Activated naive CD4-positive, alpha-beta T cell treated with anti-CD3 and anti-CD28 coated beads, Interleukin-2, amount 50 U/mL, for 24 hours (primary cell): ENCODE results near the gene BLOC1S3.

Source experiments
- H3K27ac Mint-ChIP-seq: one replicate; pipeline ENCODE4 v1.8.0; 2021; ENCODE audit warnings: mild to moderate bottlenecking, mixed read lengths
- H3K27me3 Mint-ChIP-seq: one replicate; pipeline ENCODE4 v1.8.0; 2021; ENCODE audit warnings: mixed read lengths
- H3K36me3 Mint-ChIP-seq: one replicate; pipeline ENCODE4 v1.8.0; 2021; ENCODE audit warnings: mixed read lengths
- H3K4me1 Mint-ChIP-seq: one replicate; pipeline ENCODE4 v1.8.0; 2021; ENCODE audit warnings: mixed read lengths
- H3K4me3 Mint-ChIP-seq: one replicate; pipeline ENCODE4 v1.8.0; 2021; ENCODE audit warnings: mild to moderate bottlenecking, mixed read lengths
- H3K9me3 Mint-ChIP-seq: one replicate; pipeline ENCODE4 v1.8.0; 2021; ENCODE audit warnings: mixed read lengths

BLOC1S3 gene, protein sequence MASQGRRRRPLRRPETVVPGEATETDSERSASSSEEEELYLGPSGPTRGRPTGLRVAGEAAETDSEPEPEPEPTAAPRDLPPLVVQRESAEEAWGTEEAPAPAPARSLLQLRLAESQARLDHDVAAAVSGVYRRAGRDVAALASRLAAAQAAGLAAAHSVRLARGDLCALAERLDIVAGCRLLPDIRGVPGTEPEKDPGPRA

GRCh38 chr19:45178262-45179071 is at the start of gene BLOC1S3:
Gene BLOC1S3, plus strand, starts transcription at chr19:45178784. Its CDS starts 513 bp downstream, at chr19:45179297.
- Mint-ChIP-seq H3K9me3 (no peaks in the 10 kb centered on the region), H3K27me3 (no peaks in the 10 kb centered on the region), H3K4me1 (peaks cover 43% of the 10 kb centered on the region), H3K4me3 (peak within 1 kb of the TSS; percentile 92), H3K36me3 (peaks cover 7% of the 10 kb centered on the region), H3K27ac (peak within 1 kb of the TSS; percentile 95)

GRCh38 chr19:45128806-45129205 is 49.8 kb upstream of the BLOC1S3 start:
- Mint-ChIP-seq H3K36me3 (no peaks in the 10 kb centered on the region), H3K27me3 (no peaks in the 10 kb centered on the region), H3K9me3 (no peaks in the 10 kb centered on the region), H3K27ac (no peak overlapping the region), H3K4me3 (no peak overlapping the region), H3K4me1 (peaks cover 16% of the 10 kb centered on the region)

DNA sequence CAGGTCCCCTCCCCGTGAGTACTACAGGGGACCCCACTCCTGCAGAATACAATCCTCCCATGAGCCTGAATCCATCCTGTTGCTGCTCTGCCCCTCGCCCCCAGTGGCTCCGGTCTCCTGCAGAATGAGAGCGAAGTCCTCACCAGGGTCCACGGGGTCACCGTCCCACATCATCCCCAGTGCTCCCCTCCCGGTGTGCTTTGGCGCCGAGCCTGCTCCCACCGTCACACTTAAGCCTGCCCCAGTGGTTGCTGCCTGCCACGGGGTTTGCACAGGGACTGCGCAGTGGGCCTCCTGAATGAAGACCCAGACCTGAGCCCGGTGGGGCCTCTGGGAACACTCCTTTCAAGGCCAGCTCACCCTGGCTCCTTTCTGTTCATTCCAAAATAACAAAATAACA is 48.3 kb upstream of the BLOC1S3 start:
- peaks cover 18% of the 10 kb centered on the region for H3K4me1 Mint-ChIP-seq
- H3K9me3 Mint-ChIP-seq = no peaks in the 10 kb centered on the region
- no peak overlapping the region for H3K27ac Mint-ChIP-seq
- no peak overlapping the region for H3K4me3 Mint-ChIP-seq
- H3K36me3 Mint-ChIP-seq = no peaks in the 10 kb centered on the region
- no peaks in the 10 kb centered on the region for H3K27me3 Mint-ChIP-seq

- Mint-ChIP-seq H3K9me3 (no peaks in the 10 kb centered on the region), H3K27ac (no peak overlapping the region), H3K4me3 (no peak overlapping the region), H3K4me1 (peaks cover 11% of the 10 kb centered on the region), H3K27me3 (no peaks in the 10 kb centered on the region), H3K36me3 (no peaks in the 10 kb centered on the region)
Measured at GRCh38 chr19:45130888-45131615, 47.5 kb upstream of the BLOC1S3 start.

DNA sequence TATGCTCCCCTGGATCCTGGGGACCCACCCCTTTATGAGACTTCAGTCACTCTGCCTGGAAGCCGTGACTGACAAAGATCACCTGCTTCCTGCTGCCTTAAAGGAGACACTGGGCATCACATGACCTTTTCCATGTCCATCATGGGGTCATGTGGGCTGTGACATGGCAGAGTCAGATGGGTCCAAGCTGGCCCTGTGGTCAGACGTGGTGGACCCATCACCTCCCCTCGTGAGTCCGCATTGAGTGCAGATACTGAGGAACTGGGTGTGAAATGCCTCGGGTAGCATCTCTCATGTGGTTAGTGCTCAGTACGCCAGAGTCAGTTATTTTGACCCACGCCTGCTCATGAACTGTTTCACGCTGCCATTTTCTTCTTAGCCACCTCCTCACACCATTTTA is 44.9 kb upstream of the BLOC1S3 start:
- H3K27ac Mint-ChIP-seq = no peak overlapping the region
- H3K4me1 Mint-ChIP-seq = peaks cover 10% of the 10 kb centered on the region
- no peaks in the 10 kb centered on the region for H3K36me3 Mint-ChIP-seq
- no peaks in the 10 kb centered on the region for H3K9me3 Mint-ChIP-seq
- H3K4me3 Mint-ChIP-seq = no peak overlapping the region
- no peaks in the 10 kb centered on the region for H3K27me3 Mint-ChIP-seq

DNA sequence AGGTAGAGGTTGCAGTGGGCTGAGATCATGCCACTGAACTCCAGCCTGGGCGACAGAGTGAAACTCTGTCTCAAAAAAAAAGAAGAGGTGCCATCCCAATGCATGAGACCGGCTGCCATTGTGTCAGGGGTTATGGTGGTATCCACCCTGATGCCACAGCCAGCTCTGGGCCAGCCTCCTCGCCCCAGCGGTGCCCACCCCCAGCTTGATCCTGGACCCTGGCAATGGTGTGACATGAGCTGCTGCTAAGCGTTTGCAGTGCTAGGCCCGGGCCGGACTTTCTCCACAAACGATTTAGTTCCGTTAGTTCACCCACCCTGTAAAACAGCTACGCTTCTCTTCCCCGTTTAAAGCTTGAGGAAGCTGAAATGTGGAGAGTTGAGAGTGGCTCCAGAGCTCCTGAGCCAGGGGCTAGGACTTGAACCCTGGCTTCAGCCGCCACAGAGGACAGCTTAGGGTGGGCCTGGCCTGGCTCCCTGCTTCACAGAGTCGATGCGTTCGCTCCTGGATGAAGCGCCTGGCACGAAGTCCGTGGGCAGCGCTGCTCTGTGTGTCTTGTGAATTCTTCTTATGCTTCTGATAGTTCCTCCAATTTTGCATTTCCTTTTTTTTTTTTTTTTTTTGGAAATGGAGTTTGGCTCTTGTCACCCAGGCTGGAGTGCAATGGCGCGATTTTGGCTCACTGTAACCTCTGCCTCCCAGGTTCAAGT is 43.3 kb upstream of the BLOC1S3 start:
- Mint-ChIP-seq H3K4me1 (peaks cover 10% of the 10 kb centered on the region), H3K36me3 (no peaks in the 10 kb centered on the region), H3K27me3 (no peaks in the 10 kb centered on the region), H3K9me3 (no peaks in the 10 kb centered on the region), H3K27ac (no peak overlapping the region), H3K4me3 (no peak overlapping the region)

- Mint-ChIP-seq H3K36me3 (no peaks in the 10 kb centered on the region), H3K27me3 (no peaks in the 10 kb centered on the region), H3K4me3 (no peak overlapping the region), H3K9me3 (no peaks in the 10 kb centered on the region), H3K4me1 (peaks cover 10% of the 10 kb centered on the region), H3K27ac (no peak overlapping the region)
Measured at GRCh38 chr19:45136507-45137178, 41.9 kb upstream of the BLOC1S3 start.

DNA sequence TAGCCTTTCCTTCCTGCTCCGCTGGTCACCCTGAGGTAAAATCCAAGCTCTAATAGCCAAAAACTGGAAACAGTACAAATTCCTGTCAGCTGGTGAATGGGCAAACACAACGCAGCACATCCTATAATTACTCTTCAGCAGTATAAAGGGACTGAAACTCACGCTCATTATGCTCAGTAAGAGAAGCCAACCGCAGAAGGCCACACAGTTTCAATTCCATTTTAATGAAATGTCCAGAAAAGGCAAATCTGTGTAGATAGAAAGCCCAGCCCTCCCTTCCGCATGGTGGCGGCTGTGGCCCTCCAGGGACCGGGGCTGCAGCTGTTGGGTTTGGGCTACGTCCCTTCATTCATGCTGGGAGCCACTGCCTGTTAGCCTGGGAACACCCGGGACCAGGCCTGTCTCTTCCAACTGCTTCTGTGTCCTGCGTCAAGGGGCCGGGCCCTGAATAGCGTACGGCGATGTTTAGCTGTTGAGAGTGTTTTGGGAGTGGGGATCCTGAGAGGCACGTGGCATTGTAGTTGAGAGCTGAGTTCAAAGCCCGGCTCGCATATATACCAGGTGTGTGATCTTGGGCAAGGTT is 41.3 kb upstream of the BLOC1S3 start:
- Mint-ChIP-seq H3K9me3 (no peaks in the 10 kb centered on the region), H3K36me3 (no peaks in the 10 kb centered on the region), H3K4me1 (peaks cover 10% of the 10 kb centered on the region), H3K27me3 (no peaks in the 10 kb centered on the region), H3K4me3 (no peak overlapping the region), H3K27ac (no peak overlapping the region)

GRCh38 chr19:45138303-45138751 is 40.3 kb upstream of the BLOC1S3 start:
- Mint-ChIP-seq H3K27me3 (no peaks in the 10 kb centered on the region), H3K36me3 (peaks cover 1% of the 10 kb centered on the region), H3K4me1 (peaks cover 10% of the 10 kb centered on the region), H3K27ac (no peak overlapping the region), H3K4me3 (no peak overlapping the region), H3K9me3 (no peaks in the 10 kb centered on the region)

DNA sequence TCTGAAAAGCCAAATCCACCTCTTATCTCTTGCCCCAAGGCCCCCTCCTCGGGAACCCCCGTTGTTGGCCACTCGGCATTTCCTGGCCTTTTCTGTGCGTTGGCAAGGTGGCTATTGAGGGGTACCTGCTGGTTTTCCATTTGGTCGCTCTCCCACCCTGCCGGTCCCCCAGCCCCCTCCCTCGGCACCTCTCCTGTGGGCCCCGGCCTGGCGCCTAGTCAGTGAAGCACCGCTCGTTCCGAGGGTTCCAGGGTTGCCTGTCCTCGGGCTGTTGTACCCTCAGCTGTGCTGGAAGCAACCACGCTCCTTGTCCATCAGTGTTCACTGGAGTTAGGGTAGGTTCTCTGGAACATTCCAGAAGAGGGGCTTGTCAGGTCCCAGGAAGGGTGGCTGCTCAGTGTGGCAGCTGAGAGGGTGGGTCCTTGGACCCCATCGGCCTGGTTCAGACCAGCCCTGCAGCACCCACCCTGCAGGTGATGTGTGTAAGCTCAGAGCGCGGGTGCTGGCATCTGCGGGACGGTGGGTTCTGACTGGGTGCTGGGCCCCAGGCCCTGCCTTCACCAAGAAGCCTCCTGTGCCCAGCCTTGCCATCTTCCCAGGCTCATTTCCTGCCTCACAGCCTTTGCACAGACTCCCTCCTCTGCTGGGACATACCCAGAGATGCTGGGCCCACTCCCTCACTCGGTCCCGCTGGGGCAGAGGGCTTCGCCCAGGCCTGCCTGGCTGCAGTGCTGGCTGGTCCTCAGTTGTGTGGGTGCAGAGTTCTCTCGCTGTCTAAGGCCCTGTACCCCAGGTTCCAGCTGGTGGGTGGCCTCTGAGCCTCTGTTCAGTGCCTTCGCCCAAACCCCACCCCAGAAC is 39.1 kb upstream of the BLOC1S3 start:
- Mint-ChIP-seq H3K4me3 (no peak overlapping the region), H3K27ac (no peak overlapping the region), H3K4me1 (peaks cover 3% of the 10 kb centered on the region), H3K9me3 (no peaks in the 10 kb centered on the region), H3K36me3 (peaks cover 1% of the 10 kb centered on the region), H3K27me3 (no peaks in the 10 kb centered on the region)

- Mint-ChIP-seq H3K4me1 (peaks cover 3% of the 10 kb centered on the region), H3K36me3 (peaks cover 1% of the 10 kb centered on the region), H3K4me3 (no peak overlapping the region), H3K27ac (no peak overlapping the region), H3K9me3 (no peaks in the 10 kb centered on the region), H3K27me3 (no peaks in the 10 kb centered on the region)
Measured at GRCh38 chr19:45140144-45140503, 38.5 kb upstream of the BLOC1S3 start.

DNA sequence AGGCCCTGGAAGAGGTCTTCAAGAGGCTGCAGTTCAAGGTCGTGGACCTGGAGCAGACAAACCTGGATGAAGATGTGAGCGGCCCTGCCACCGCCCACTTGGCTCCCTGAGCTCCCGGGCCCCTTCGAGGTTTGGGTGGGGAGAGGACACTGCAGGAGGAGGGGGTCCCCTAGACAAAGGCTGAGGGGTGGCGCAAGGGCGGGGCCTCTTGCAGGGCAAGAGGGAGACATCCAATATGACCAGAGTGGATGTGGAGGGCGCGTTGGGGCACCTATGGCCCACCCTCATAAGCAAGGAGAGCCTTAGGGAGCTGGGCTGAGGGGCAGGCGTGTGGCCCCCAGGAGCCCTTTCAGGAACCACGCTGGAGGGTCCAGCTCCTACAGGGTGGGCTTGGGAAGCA is 38.1 kb upstream of the BLOC1S3 start:
- Mint-ChIP-seq H3K36me3 (peaks cover 1% of the 10 kb centered on the region), H3K4me3 (no peak overlapping the region), H3K27me3 (no peaks in the 10 kb centered on the region), H3K9me3 (no peaks in the 10 kb centered on the region), H3K4me1 (peaks cover 3% of the 10 kb centered on the region), H3K27ac (no peak overlapping the region)

GRCh38 chr19:45141203-45141900 is 37.2 kb upstream of the BLOC1S3 start:
- H3K36me3 Mint-ChIP-seq = peaks cover 1% of the 10 kb centered on the region
- no peak overlapping the region for H3K27ac Mint-ChIP-seq
- H3K27me3 Mint-ChIP-seq = no peaks in the 10 kb centered on the region
- H3K9me3 Mint-ChIP-seq = no peaks in the 10 kb centered on the region
- peaks cover 3% of the 10 kb centered on the region for H3K4me1 Mint-ChIP-seq
- H3K4me3 Mint-ChIP-seq = no peak overlapping the region
